Esophagus (tissue), 2 donors: ENCODE measurements around the gene TMTC1. TPM values are rescaled to one million over a fixed set of nuclear protein-coding genes. Genes with fewer than 3 reads are reported as not detected.

ENCODE experiments used
- H3K27ac ChIP-seq, 2 donors: one replicate each; pipeline ENCODE4 v1.5.1; 2013; ENCODE audit warnings: low read depth in 2 of 2, mild to moderate bottlenecking in 2 of 2, inconsistent platforms in 1 of 2, low read length in 1 of 2, moderate library complexity in 1 of 2
- H3K27me3 ChIP-seq, 2 donors: one replicate each; pipeline ENCODE4 v1.6.1; 2013; ENCODE audit warnings: low read length in 2 of 2, control low read depth in 1 of 2, mild to moderate bottlenecking in 1 of 2; ENCODE audit not compliant: insufficient read depth in 2 of 2, control insufficient read depth in 1 of 2
- H3K36me3 ChIP-seq, 2 donors: one replicate each; pipeline ENCODE4 v1.6.1; 2013; ENCODE audit warnings: low read length in 1 of 2; ENCODE audit not compliant: control insufficient read depth in 2 of 2, insufficient read depth in 2 of 2
- H3K4me1 ChIP-seq, 2 donors: one replicate each; pipeline ENCODE4 v1.6.1; 2013; ENCODE audit warnings: low read length in 1 of 2; ENCODE audit not compliant: control insufficient read depth in 2 of 2, insufficient read depth in 2 of 2
- H3K4me3 ChIP-seq, 2 donors: one replicate each; pipeline ENCODE4 v1.5.1; 2013; ENCODE audit warnings: low read length in 2 of 2, mild to moderate bottlenecking in 2 of 2, low read depth in 1 of 2, moderate library complexity in 1 of 2
- H3K9me3 ChIP-seq, 2 donors: one replicate each; pipeline ENCODE4 v1.6.1; 2013; ENCODE audit warnings: mild to moderate bottlenecking in 2 of 2, low read depth in 1 of 2, low read length in 1 of 2, moderate library complexity in 1 of 2; ENCODE audit not compliant: control insufficient read depth in 2 of 2, insufficient read depth in 1 of 2
- WGBS, 2 donors: extraction: QIAGEN DNeasy Blood & Tissue Kit; methylation state at CpG; one replicate each; pipeline ENCODE4 v1.1.7; 2013; 5-methylcytosine and 5-hydroxymethylcytosine counted together
- polyA plus RNA-seq, 2 donors: library from polyadenylated mRNA; stranded (reverse); fragments of 200-250 nt; gene quantifications; one replicate each; pipeline ENCODE4 v1.2.3, GENCODE V29; 2013
- donor health status: healthy with polysubstance abuse.
- donor health status: Bipolar disorder and iron deficiency.

The TMTC1 gene
- polyA plus RNA-seq, 2 donors, result 1.3 to 1.6 TPM

- 97% methylated on average over 1 of the region's 1 CpG for WGBS, 2 donors
- no peak overlapping the region for H3K27ac ChIP-seq
- no peaks in the 10 kb centered on the region for H3K27me3 ChIP-seq
These were observed 163.7 kb downstream of the TMTC1 start for GRCh38 chr12:29620030-29620429.

GRCh38 chr12:29617407-29617803 is 166.3 kb downstream of the TMTC1 start:
- H3K27me3 ChIP-seq, result no peaks in the 10 kb centered on the region
- no peak overlapping the region for H3K27ac ChIP-seq
- H3K4me3 ChIP-seq, result no peak overlapping the region
- H3K4me1 ChIP-seq, result no peaks in the 10 kb centered on the region
- no peaks in the 10 kb centered on the region for H3K36me3 ChIP-seq
- WGBS, 2 donors, result 58 to 78% methylated on average over 1 of the region's 1 CpG
- H3K9me3 ChIP-seq, result no peaks in the 10 kb centered on the region

More at GRCh38 chr12:29620030-29620429, 163.7 kb downstream of the TMTC1 start:
- Histone ChIP-seq H3K9me3 (no peaks in the 10 kb centered on the region), H3K36me3 (no peaks in the 10 kb centered on the region), H3K4me3 (no peak overlapping the region), H3K4me1 (no peaks in the 10 kb centered on the region)

DNA sequence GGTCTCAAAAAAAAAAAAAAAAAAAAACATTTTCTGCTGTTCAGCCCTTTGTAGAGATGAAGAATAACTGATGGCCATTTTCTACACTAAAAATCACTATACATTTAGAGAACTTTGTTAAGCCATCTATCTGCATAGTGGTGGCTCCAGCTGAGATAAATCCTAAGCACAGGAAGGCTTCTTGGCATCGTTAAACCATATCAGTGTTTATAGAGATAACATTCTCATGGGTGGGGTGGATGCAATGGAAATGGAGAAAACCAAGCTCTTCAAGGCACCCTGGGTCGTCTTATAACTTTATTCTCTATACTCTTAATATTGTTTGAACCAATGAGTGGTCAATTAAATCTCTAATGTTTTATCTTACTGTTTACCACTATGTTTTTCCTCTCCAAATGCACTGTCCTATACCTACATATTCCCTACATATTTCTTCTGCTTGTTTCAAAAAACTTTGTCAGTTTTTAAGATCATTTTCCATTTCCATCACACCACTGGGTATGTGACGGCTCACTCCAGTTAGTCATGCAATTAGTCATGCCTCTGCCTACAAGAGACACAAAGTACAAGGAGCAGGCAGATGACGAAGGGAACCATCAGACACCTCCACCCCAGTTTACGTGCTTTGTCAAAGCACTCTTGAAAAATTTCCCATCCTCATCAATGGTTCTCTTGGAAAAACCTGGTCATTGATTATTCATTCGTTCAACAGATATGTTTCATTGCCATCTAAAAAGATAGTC is 166.9 kb downstream of the TMTC1 start:
- Histone ChIP-seq H3K4me3 (no peak overlapping the region), H3K27ac (no peak overlapping the region), H3K9me3 (no peaks in the 10 kb centered on the region), H3K36me3 (no peaks in the 10 kb centered on the region), H3K27me3 (no peaks in the 10 kb centered on the region), H3K4me1 (no peaks in the 10 kb centered on the region)
- 64 to 74% methylated on average over 6 of the region's 6 CpGs for WGBS, 2 donors

DNA sequence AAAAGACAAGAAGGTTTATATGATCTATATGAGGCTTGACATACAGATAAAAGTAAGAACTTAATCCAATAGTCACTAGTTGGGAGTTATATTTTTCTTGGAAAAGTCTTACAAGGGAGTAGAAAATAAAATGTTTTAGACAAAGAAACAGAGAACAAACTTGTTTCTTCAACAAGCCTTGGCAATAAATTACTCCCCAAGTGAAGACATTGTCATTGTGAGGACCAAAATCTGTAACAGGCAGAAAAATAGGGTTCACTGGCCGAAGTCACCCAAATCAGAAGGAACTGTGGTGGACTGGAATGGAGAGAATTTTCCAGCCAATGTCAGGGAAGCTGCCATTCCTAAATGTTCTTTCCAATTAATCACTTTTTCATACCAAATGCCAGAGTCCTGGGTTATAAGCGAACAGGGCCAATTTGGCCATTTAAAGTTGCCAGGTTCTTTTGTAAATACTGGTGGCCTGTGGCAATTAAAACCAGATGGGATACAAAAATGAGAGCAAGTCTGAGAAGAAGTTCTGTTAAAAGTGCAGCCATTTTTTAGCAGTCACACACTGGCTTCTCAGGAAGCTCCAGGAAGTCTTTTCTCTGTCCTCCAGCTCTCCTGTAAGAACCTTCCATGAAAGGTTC is 168.9 kb downstream of the TMTC1 start:
- H3K4me3 ChIP-seq, result no peak overlapping the region
- H3K36me3 ChIP-seq, result no peaks in the 10 kb centered on the region
- no peak overlapping the region for H3K27ac ChIP-seq
- H3K9me3 ChIP-seq, result no peaks in the 10 kb centered on the region
- H3K27me3 ChIP-seq, result no peaks in the 10 kb centered on the region
- no peaks in the 10 kb centered on the region for H3K4me1 ChIP-seq
- WGBS, 2 donors, result 72 to 79% methylated on average over 2 of the region's 2 CpGs

DNA sequence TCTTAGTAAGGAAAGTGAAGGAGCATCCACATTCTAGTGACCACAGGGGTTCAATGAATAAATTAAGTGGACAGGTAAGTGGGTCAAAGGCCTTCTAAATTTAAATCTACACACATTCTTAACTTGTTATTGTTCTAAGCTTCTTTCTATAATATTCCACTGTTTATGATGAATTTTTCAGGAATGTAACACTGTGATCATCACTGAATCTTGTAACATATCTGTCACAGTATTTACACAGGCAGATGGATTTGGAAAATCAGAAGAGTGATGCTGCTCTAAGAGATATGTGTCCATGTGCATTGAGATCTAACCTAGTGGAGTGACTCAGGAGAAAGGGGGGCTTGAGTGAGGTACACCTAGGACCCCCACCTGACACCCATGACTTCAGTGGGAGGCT is 170.8 kb downstream of the TMTC1 start:
- Histone ChIP-seq H3K27ac (no peak overlapping the region), H3K4me1 (no peaks in the 10 kb centered on the region), H3K9me3 (no peaks in the 10 kb centered on the region), H3K4me3 (no peak overlapping the region), H3K36me3 (no peaks in the 10 kb centered on the region), H3K27me3 (no peaks in the 10 kb centered on the region)

DNA sequence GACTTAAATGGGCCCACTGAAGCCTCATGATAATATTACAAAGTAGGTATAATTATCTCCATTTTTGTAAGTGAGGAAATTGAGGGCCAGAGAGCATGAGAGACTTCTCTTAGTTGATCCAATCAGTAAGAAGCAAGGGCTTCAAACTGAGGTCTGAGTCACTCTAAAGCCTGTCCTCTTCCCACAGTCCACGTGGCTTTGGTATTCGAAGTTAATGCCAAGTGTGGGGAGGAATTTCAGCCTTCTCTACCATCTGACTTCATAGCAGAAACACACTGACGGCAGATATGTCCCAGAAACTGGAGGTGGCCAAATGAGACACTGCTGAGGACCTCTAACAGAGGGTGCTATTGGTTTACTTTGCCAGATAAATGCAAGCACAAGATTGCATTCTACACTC is 171.8 kb downstream of the TMTC1 start:
- Histone ChIP-seq H3K27ac (no peak overlapping the region), H3K4me3 (no peak overlapping the region), H3K4me1 (no peaks in the 10 kb centered on the region), H3K27me3 (no peaks in the 10 kb centered on the region), H3K36me3 (no peaks in the 10 kb centered on the region), H3K9me3 (no peaks in the 10 kb centered on the region)
- WGBS, 2 donors, result 41 to 56% methylated on average over 3 of the region's 3 CpGs

DNA sequence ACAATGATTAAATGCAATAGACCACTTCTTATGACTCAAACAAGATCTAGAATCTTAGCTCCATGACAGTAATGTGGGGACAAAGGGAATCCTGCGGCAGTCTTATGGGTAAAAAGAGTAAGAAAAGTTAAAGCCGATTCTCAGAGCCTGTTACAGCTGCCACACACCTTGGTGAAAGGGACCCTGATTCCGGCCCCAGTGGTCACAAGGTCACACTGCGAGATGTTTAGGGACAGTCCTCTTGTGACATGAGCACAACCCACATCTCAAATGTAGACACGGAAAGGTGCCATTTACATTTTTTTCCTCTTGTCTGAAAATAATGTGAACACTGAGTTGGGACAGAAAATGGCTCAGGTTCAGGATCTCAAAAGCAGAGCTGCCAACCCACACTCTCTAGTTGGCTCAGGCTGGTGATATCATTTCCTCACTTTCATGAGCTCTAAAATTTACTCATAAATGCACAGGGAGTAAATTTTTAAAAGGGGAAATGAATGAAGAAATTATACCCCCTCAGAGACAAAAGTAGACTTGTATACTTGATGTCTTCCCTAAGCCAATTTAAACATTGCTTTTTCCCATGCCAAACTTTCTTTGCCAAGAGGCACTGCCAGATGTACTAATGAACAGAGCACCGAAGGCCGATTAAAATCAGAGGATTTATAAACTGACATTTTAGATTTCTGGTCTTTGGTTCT is 173.1 kb downstream of the TMTC1 start:
- Histone ChIP-seq H3K9me3 (no peaks in the 10 kb centered on the region), H3K27ac (no peak overlapping the region), H3K36me3 (no peaks in the 10 kb centered on the region), H3K4me3 (no peak overlapping the region), H3K27me3 (no peaks in the 10 kb centered on the region), H3K4me1 (no peaks in the 10 kb centered on the region)
- 62 to 64% methylated on average over 7 of the region's 7 CpGs for WGBS, 2 donors

GRCh38 chr12:29609431-29610215 is 174.1 kb downstream of the TMTC1 start:
- H3K27ac ChIP-seq, result no peak overlapping the region
- H3K4me3 ChIP-seq, result no peak overlapping the region
- H3K4me1 ChIP-seq, result no peaks in the 10 kb centered on the region
- H3K36me3 ChIP-seq, result no peaks in the 10 kb centered on the region
- WGBS, 2 donors, result 71 to 80% methylated on average over 12 of the region's 12 CpGs
- no peaks in the 10 kb centered on the region for H3K27me3 ChIP-seq
- no peaks in the 10 kb centered on the region for H3K9me3 ChIP-seq

DNA sequence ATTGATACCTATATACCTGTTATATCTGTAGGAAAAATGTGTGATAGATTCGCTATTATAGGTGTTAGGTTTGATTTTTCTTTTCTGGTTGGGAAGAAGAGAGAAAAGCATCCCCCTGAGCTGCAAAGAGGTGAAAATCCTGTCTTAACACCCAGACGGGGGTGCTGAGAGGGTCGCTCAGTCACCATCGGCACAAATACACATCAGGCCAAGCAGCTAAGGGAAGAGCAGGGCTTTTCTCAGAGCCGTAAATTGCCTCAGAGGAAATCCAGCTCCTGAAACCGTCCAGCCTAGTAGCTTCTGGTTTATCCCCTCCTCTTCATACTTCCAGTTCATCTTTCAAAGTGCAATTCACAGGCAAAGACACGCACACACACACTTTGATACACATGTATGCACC is 175.2 kb downstream of the TMTC1 start:
- Histone ChIP-seq H3K9me3 (no peaks in the 10 kb centered on the region), H3K27ac (no peak overlapping the region), H3K36me3 (no peaks in the 10 kb centered on the region), H3K27me3 (no peaks in the 10 kb centered on the region), H3K4me1 (no peaks in the 10 kb centered on the region), H3K4me3 (no peak overlapping the region)
- WGBS, 2 donors, result 45 to 60% methylated on average over 7 of the region's 7 CpGs
